Endothelial cell of umbilical vein (primary cell): Measurements from ENCODE around the gene PCED1B. TPM values are rescaled to one million over a fixed set of nuclear protein-coding genes. Genes with fewer than 3 reads are reported as not detected.

Experiments used
- BruUV-seq: library from RNA; stranded (reverse); fragments of 400-500 nt; replicated peaks from 2 replicates; lab custom pipeline; 2021; lab: Mats Ljungman, UMichigan
- CTCF ChIA-PET: fragments of 300-600, 350-600 bp; sonication (Branson Sonifier 250); formaldehyde crosslinking; loops from one replicate; lab custom pipeline; 2021; ENCODE audit warnings: antibody characterized with exemption, inconsistent platforms; lab: Charles Lee
- POLR2A ChIA-PET: fragments of 300-600, 350-600 bp; sonication (Branson Sonifier 250); formaldehyde crosslinking; loops from one replicate; lab custom pipeline; 2021; ENCODE audit warnings: antibody characterized with exemption, inconsistent platforms; lab: Charles Lee
- DNase-seq: peaks from one replicate; pipeline ENCODE4 v3.0.0-alpha.2; 2011; ENCODE audit warnings: low read depth, low spot score
- FAIRE-seq: peaks from 2 replicates; lab custom pipeline; 2011; peaks lifted over from hg19 to GRCh38; lab: Jason Lieb, UNC
- H2AFZ ChIP-seq: 2 replicates; pipeline ENCODE4 v1.6.0; 2012; ENCODE audit warnings: low read depth, low read length, control low read depth, inconsistent platforms
- H3K27ac ChIP-seq: 2 replicates; pipeline ENCODE4 v1.5.1; 2011; ENCODE audit warnings: low read depth, mild to moderate bottlenecking, control low read depth, low read length, moderate library complexity; ENCODE audit not compliant: insufficient read depth
- H3K27me3 ChIP-seq, 2 experiments: 2 replicates each; pipeline versions ENCODE4 v1.6.0 to v1.6.1; 2011; ENCODE audit warnings: low read length in 2 of 2, mixed read lengths in 1 of 2; ENCODE audit not compliant: control insufficient read depth in 2 of 2, insufficient read depth in 2 of 2
- H3K36me3 ChIP-seq, 2 experiments: 2 replicates in 1 of 2; 3 replicates in 1 of 2; pipeline ENCODE4 v1.5.1; 2011; ENCODE audit warnings: low read length in 2 of 2, mild to moderate bottlenecking in 1 of 2, moderate library complexity in 1 of 2; ENCODE audit not compliant: control insufficient read depth in 2 of 2, insufficient read depth in 2 of 2; ENCODE audit errors: extremely low read depth in 1 of 2
- H3K4me1 ChIP-seq: 3 replicates; pipeline ENCODE4 v1.5.1; 2011; ENCODE audit warnings: mild to moderate bottlenecking, low read length; ENCODE audit not compliant: control insufficient read depth, insufficient read depth; ENCODE audit errors: extremely low read depth
- H3K4me2 ChIP-seq: 2 replicates; pipeline ENCODE4 v1.6.1; 2011; ENCODE audit warnings: low read length, control low read depth, mixed read lengths; ENCODE audit not compliant: insufficient read depth
- H3K4me3 ChIP-seq, 3 experiments: fragments of 200-600 bp in 1 of 3; sonication (generic), shearing (Covaris generic) in 1 of 3; replicated peaks in 1 of 3; 2 replicates each; pipeline ENCODE4 v1.5.1; 2011 to 2016; ENCODE audit warnings: control low read depth in 3 of 3, low read length in 3 of 3, mild to moderate bottlenecking in 2 of 3, inconsistent platforms in 1 of 3, low read depth in 1 of 3, moderate library complexity in 1 of 3; ENCODE audit not compliant: insufficient read depth in 1 of 3
- H3K79me2 ChIP-seq: 2 replicates; pipeline ENCODE4 v1.6.0; 2012; ENCODE audit warnings: low read length, inconsistent platforms; ENCODE audit not compliant: control insufficient read depth, insufficient read depth
- H3K9ac ChIP-seq: replicated peaks from 2 replicates; pipeline ENCODE3; 2011; ENCODE audit warnings: low read length, control low read depth; ENCODE audit not compliant: insufficient read depth; ENCODE audit errors: extremely low read depth
- H3K9me1 ChIP-seq: replicated peaks from 3 replicates; pipeline ENCODE4 v1.6.0; 2011; ENCODE audit warnings: mild to moderate bottlenecking, low read length; ENCODE audit not compliant: control insufficient read depth, insufficient read depth; ENCODE audit errors: extremely low read depth
- H3K9me3 ChIP-seq: replicated peaks from 2 replicates; pipeline ENCODE4 v1.5.1; 2012; ENCODE audit warnings: low read length, inconsistent platforms; ENCODE audit not compliant: control insufficient read depth, insufficient read depth
- H4K20me1 ChIP-seq: replicated peaks from 2 replicates; pipeline ENCODE3; 2011; ENCODE audit warnings: mild to moderate bottlenecking, low read length; ENCODE audit not compliant: control insufficient read depth, insufficient read depth; ENCODE audit errors: extremely low read depth
- EZH2 ChIP-seq: IDR thresholded peaks from 2 replicates; pipeline ENCODE4 v1.6.1; 2012; ENCODE audit warnings: borderline replicate concordance, low read depth, mild to moderate bottlenecking, moderate library complexity, low read length, inconsistent platforms; ENCODE audit not compliant: severe bottlenecking
- FOS ChIP-seq: IDR thresholded peaks from 2 replicates; pipeline ENCODE4 v1.6.1; 2011; ENCODE audit warnings: mild to moderate bottlenecking, low read length, moderate library complexity, borderline replicate concordance; ENCODE audit not compliant: insufficient read depth
- GATA2 ChIP-seq: IDR thresholded peaks from 2 replicates; pipeline ENCODE4 v1.7.0; 2011; ENCODE audit warnings: low read depth, mild to moderate bottlenecking, moderate library complexity, mixed read lengths, low read length; ENCODE audit not compliant: insufficient read length, insufficient read depth
- JUN ChIP-seq: IDR thresholded peaks from 2 replicates; pipeline ENCODE4 v1.6.1; 2011; ENCODE audit warnings: borderline replicate concordance, low read depth; ENCODE audit not compliant: insufficient read length, insufficient read depth
- MYC ChIP-seq: IDR thresholded peaks from one replicate; pipeline ENCODE4 v1.6.1; 2011; ENCODE audit warnings: mild to moderate bottlenecking, low read depth, low read length
- POLR2A ChIP-seq: IDR thresholded peaks from 2 replicates; pipeline ENCODE4 v1.6.1; 2012; ENCODE audit warnings: low read depth, mild to moderate bottlenecking, control low read depth, low read length
- POLR2AphosphoS5 ChIP-seq: IDR thresholded peaks from 2 replicates; pipeline ENCODE4 v1.6.1; 2012; ENCODE audit warnings: low read depth, mild to moderate bottlenecking, control low read depth, low read length, moderate library complexity; ENCODE audit not compliant: insufficient read depth
- dilution Hi-C: fragments of 300-500 bp; cut with MboI; formaldehyde crosslinking; loops from one replicate; pipeline ENCODE4 v1.15.0; 2019; ENCODE audit warnings: low sequenced_read_pairs; ENCODE audit not compliant: extremely low pct_ligation_motif_present
- intact Hi-C: fragments of 100-400 bp; cut with micrococcal nuclease; formaldehyde crosslinking; loops from one replicate; pipeline ENCODE4 v1.10.0; 2022
- polyA plus RNA-seq, 4 experiments: library from polyadenylated mRNA; depleted of rRNA in 3 of 4; stranded (reverse) in 3 of 4; unstranded in 1 of 4; fragments of >200 nt; gene quantifications; 2 replicates each; pipeline versions ENCODE4 v1.2.1 to v1.2.3, GENCODE V29; 2011 to 2012; ENCODE audit warnings: missing spikeins in 1 of 4
- total RNA-seq: library from RNA; stranded (reverse); gene quantifications from 2 replicates; pipeline ENCODE4 v1.2.3, GENCODE V29; 2021
- TF ChIP-seq, protein P1 (sequence below), 2 donors: IDR thresholded peaks; 1 replicate in 1 of 2; 2 replicates in 1 of 2; pipeline ENCODE4 v1.5.1; 2011; ENCODE audit warnings: low read length in 2 of 2, mild to moderate bottlenecking in 2 of 2, moderate library complexity in 2 of 2, control low read depth in 1 of 2, inconsistent platforms in 1 of 2, low read depth in 1 of 2; ENCODE audit not compliant: insufficient read depth in 1 of 2; ENCODE audit errors: extremely low read depth in 1 of 2
- TF ChIP-seq, protein P2 (sequence below): IDR thresholded peaks from 2 replicates; pipeline ENCODE4 v1.6.1; 2011; ENCODE audit not compliant: insufficient read depth, insufficient read length

PCED1B gene
- total and polyA plus RNA-seq, 2 donors (not counting 3 experiments of a cell fraction or from before 2014, with no cell fraction given) = 1.7 to 2.6 TPM

GRCh38 chr12:47123730-47124129 is 44.3 kb downstream of the PCED1B start:
- no peak for TF ChIP-seq MYC
- TF ChIP-seq EZH2 = no peak
- TF ChIP-seq, protein P1, sequence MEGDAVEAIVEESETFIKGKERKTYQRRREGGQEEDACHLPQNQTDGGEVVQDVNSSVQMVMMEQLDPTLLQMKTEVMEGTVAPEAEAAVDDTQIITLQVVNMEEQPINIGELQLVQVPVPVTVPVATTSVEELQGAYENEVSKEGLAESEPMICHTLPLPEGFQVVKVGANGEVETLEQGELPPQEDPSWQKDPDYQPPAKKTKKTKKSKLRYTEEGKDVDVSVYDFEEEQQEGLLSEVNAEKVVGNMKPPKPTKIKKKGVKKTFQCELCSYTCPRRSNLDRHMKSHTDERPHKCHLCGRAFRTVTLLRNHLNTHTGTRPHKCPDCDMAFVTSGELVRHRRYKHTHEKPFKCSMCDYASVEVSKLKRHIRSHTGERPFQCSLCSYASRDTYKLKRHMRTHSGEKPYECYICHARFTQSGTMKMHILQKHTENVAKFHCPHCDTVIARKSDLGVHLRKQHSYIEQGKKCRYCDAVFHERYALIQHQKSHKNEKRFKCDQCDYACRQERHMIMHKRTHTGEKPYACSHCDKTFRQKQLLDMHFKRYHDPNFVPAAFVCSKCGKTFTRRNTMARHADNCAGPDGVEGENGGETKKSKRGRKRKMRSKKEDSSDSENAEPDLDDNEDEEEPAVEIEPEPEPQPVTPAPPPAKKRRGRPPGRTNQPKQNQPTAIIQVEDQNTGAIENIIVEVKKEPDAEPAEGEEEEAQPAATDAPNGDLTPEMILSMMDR (IDR thresholded peaks at IDR 0.05; ENCODE audit: extremely low read depth in 1 of 2, insufficient read depth in 1 of 2, low read depth in 1 of 2, low read length in 2 of 2) = no peak
- TF ChIP-seq, protein P2, sequence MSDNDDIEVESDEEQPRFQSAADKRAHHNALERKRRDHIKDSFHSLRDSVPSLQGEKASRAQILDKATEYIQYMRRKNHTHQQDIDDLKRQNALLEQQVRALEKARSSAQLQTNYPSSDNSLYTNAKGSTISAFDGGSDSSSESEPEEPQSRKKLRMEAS = no peak
- no peak for TF ChIP-seq POLR2AphosphoS5
- H3K9ac ChIP-seq = no peak overlapping the region
- DNase-seq = no peak
- no TSS peak for BruUV-seq
- no peaks in the 10 kb centered on the region for H3K79me2 ChIP-seq
- H2AFZ ChIP-seq = no peak overlapping the region
- dilution Hi-C loops (no loop called here), intact Hi-C loops (no loop called here)
- H3K27me3 ChIP-seq = no peaks in the 10 kb centered on the region
- no peak overlapping the region for H3K4me3 ChIP-seq
- no peaks in the 10 kb centered on the region for H3K9me1 ChIP-seq
- no peak overlapping the region for H3K27ac ChIP-seq
- ChIA-PET POLR2A (no interaction called here), CTCF (no interaction called here)
- no peaks in the 10 kb centered on the region for H3K36me3 ChIP-seq
- no peak overlapping the region for H3K4me2 ChIP-seq
- no peaks in the 10 kb centered on the region for H3K4me1 ChIP-seq
- FAIRE-seq = no peak
- H3K9me3 ChIP-seq = no peaks in the 10 kb centered on the region
- H4K20me1 ChIP-seq = no peaks in the 10 kb centered on the region

GRCh38 chr12:47124451-47124850 is 45.0 kb downstream of the PCED1B start:
- intact Hi-C loops = no loop called here
- no peaks in the 10 kb centered on the region for H3K27me3 ChIP-seq
- H3K9ac ChIP-seq = no peak overlapping the region
- DNase-seq (no peak), FAIRE-seq (no peak)
- dilution Hi-C loops = no loop called here
- no peak overlapping the region for H3K4me3 ChIP-seq
- POLR2A ChIA-PET = no interaction called here
- H3K36me3 ChIP-seq = no peaks in the 10 kb centered on the region
- no TSS peak for BruUV-seq
- no peak overlapping the region for H3K4me2 ChIP-seq
- H3K9me3 ChIP-seq = no peaks in the 10 kb centered on the region
- H4K20me1 ChIP-seq = no peaks in the 10 kb centered on the region
- H3K4me1 ChIP-seq = no peaks in the 10 kb centered on the region
- CTCF ChIA-PET = no interaction called here
- no peaks in the 10 kb centered on the region for H3K79me2 ChIP-seq
- no peak overlapping the region for H3K27ac ChIP-seq
- no peaks in the 10 kb centered on the region for H3K9me1 ChIP-seq
- TF ChIP-seq POLR2AphosphoS5 = no peak
- TF ChIP-seq, protein P2 = no peak
- no peak for TF ChIP-seq FOS
- TF ChIP-seq JUN = no peak
- TF ChIP-seq EZH2 = no peak
- TF ChIP-seq MYC = no peak
- TF ChIP-seq, protein P1 (IDR thresholded peaks at IDR 0.05; ENCODE audit: extremely low read depth in 1 of 2, insufficient read depth in 1 of 2, low read depth in 1 of 2, low read length in 2 of 2) = no peak
- no peak for TF ChIP-seq GATA2
- no peak for TF ChIP-seq POLR2A
- H2AFZ ChIP-seq = no peak overlapping the region
